Activated CD4-positive, alpha-beta T cell treated with anti-CD3 and anti-CD28 coated beads for 4 hours (primary cell): Measurements from ENCODE around the gene SLAMF9.
A peak's percentile ranks its signal among the peaks of the same experiment; 100 is the strongest.

ENCODE experiments used
- DNase-seq, 2 donors: peaks; one replicate each; pipeline ENCODE4 v3.0.0-alpha.2; 2020

The SLAMF9 gene

GRCh38 chr1:159945483-159946241, 8.4 kb downstream of the SLAMF9 start, which contains the start of gene IGSF9:
IGSF9 (minus strand) TSS chr1:159945613; CDS start chr1:159943454, 2,159 bp downstream.
- DNase-seq, result peak; percentile 72 to 74

- no peak for DNase-seq
Observed at GRCh38 chr1:159944623-159945455, 9.2 kb downstream of the SLAMF9 start.

GRCh38 chr1:159943908-159944622, 10.0 kb downstream of the SLAMF9 start:
- no peak for DNase-seq

- no peak for DNase-seq
Observed at GRCh38 chr1:159943278-159943640, 10.8 kb downstream of the SLAMF9 start.

GRCh38 chr1:159942632-159943277, 11.3 kb downstream of the SLAMF9 start:
- no peak for DNase-seq

GRCh38 chr1:159941591-159942560, 12.2 kb downstream of the SLAMF9 start:
- DNase-seq, result no peak

- DNase-seq, result no peak
Observed at GRCh38 chr1:159941141-159941540, 12.9 kb downstream of the SLAMF9 start.

- DNase-seq, result no peak
Observed at GRCh38 chr1:159940006-159940620, 13.9 kb downstream of the SLAMF9 start.

- no peak for DNase-seq
Observed at GRCh38 chr1:159939678-159940002, 14.4 kb downstream of the SLAMF9 start.

- DNase-seq, result no peak
Observed at GRCh38 chr1:159938905-159939677, 14.9 kb downstream of the SLAMF9 start.

- no peak for DNase-seq
Observed at GRCh38 chr1:159938211-159938852, 15.7 kb downstream of the SLAMF9 start.

- no peak for DNase-seq
Observed at GRCh38 chr1:159937054-159937750, 16.8 kb downstream of the SLAMF9 start.

GRCh38 chr1:159936273-159936904, 17.6 kb downstream of the SLAMF9 start:
- peak; percentile 62 to 89 for DNase-seq

- DNase-seq, result no peak
Observed at GRCh38 chr1:159935719-159936272, 18.2 kb downstream of the SLAMF9 start.

GRCh38 chr1:159935305-159935704, 18.7 kb downstream of the SLAMF9 start:
- no peak for DNase-seq

- DNase-seq, result no peak
Observed at GRCh38 chr1:159934136-159935039, 19.6 kb downstream of the SLAMF9 start.

- no peak for DNase-seq
Observed at GRCh38 chr1:159933347-159933746, 20.7 kb downstream of the SLAMF9 start.
